IMR-90 (cell line): ENCODE measurements around the gene TSPO. TPM values are rescaled to one million over a fixed set of nuclear protein-coding genes. Genes with fewer than 3 reads are reported as not detected.
A peak's percentile ranks its signal among the peaks of the same experiment; 100 is the strongest.

Experiments
- ATAC-seq: fragments of 200-7000 bp; cut with Tn5 transposase; 2 replicates; pipeline ENCODE4 v1.9.1; 2020; ENCODE audit warnings: low read depth, mild to moderate bottlenecking, moderate library complexity
- BruUV-seq: library from RNA; stranded (reverse); fragments of 400-500 nt; replicated peaks from 2 replicates; lab custom pipeline; 2021; lab: Mats Ljungman, UMichigan
- CTCF ChIA-PET: fragments of 300-600 bp; formaldehyde crosslinking; extraction: SDS; loops from one replicate; lab custom pipeline; 2021; ENCODE audit warnings: antibody characterized with exemption; lab: Yijun Ruan, JAX
- POLR2A ChIA-PET: fragments of 300-600 bp; sonication (Branson Sonifier 250); formaldehyde crosslinking; loops from one replicate; lab custom pipeline; 2022; ENCODE audit warnings: antibody characterized with exemption; ENCODE audit not compliant: unreplicated experiment; lab: Charles Lee
- DNase-seq: peaks from one replicate; pipeline ENCODE4 v3.0.0; 2013
- H2AFZ ChIP-seq: replicated peaks from 2 replicates; pipeline ENCODE3; 2013; ENCODE audit warnings: low read length, mild to moderate bottlenecking; ENCODE audit not compliant: poor library complexity
- H2AK5ac ChIP-seq: 2 replicates; pipeline ENCODE4 v1.6.1; 2013; ENCODE audit warnings: low read depth, low read length, inconsistent platforms
- H2AK9ac ChIP-seq: replicated peaks from 2 replicates; pipeline ENCODE3; 2013; ENCODE audit warnings: mild to moderate bottlenecking, low read depth, low read length, moderate library complexity; ENCODE audit not compliant: poor library complexity
- H2BK120ac ChIP-seq: 2 replicates; pipeline ENCODE4 v1.6.1; 2013; ENCODE audit warnings: low read depth, low read length, inconsistent platforms
- H2BK15ac ChIP-seq: 3 replicates; pipeline ENCODE4 v1.6.1; 2013; ENCODE audit warnings: low read depth, low read length, inconsistent platforms
- H2BK20ac ChIP-seq: 2 replicates; pipeline ENCODE4 v1.6.1; 2013; ENCODE audit warnings: low read depth, mild to moderate bottlenecking, inconsistent platforms, low read length, moderate library complexity
- H2BK5ac ChIP-seq: 2 replicates; pipeline ENCODE4 v1.6.1; 2013; ENCODE audit warnings: mild to moderate bottlenecking, low read depth, low read length, inconsistent platforms; ENCODE audit not compliant: poor library complexity, severe bottlenecking
- H3K14ac ChIP-seq: replicated peaks from 2 replicates; pipeline ENCODE4 v1.6.1; 2013; ENCODE audit warnings: low read depth, low read length, inconsistent platforms
- H3K18ac ChIP-seq: 2 replicates; pipeline ENCODE4 v1.6.1; 2013; ENCODE audit warnings: low read depth, low read length, control low read depth
- H3K23ac ChIP-seq: 2 replicates; pipeline ENCODE4 v1.6.1; 2013; ENCODE audit warnings: low read depth, low read length, inconsistent platforms
- H3K27ac ChIP-seq: 2 replicates; pipeline ENCODE4 v1.5.1; 2013; ENCODE audit warnings: mild to moderate bottlenecking, control low read depth, low read length; ENCODE audit not compliant: insufficient read depth
- H3K27me3 ChIP-seq: 2 replicates; pipeline ENCODE4 v1.6.1; 2013; ENCODE audit warnings: low read length; ENCODE audit not compliant: control insufficient read depth, insufficient read depth
- H3K36me3 ChIP-seq: 2 replicates; pipeline ENCODE4 v1.6.1; 2013; ENCODE audit warnings: low read length, mixed read lengths; ENCODE audit not compliant: control insufficient read depth, insufficient read depth
- H3K4ac ChIP-seq: 2 replicates; pipeline ENCODE4 v1.6.1; 2013; ENCODE audit warnings: low read depth, low read length, inconsistent platforms
- H3K4me1 ChIP-seq: 2 replicates; pipeline ENCODE4 v1.6.1; 2013; ENCODE audit warnings: low read length, mixed read lengths; ENCODE audit not compliant: control insufficient read depth, insufficient read depth
- H3K4me2 ChIP-seq: 2 replicates; pipeline ENCODE4 v1.6.1; 2013; ENCODE audit warnings: low read depth, mild to moderate bottlenecking, control low read depth, low read length, moderate library complexity
- H3K4me3 ChIP-seq: 2 replicates; pipeline ENCODE4 v1.5.1; 2013; ENCODE audit warnings: low read depth, mild to moderate bottlenecking, control low read depth, low read length, moderate library complexity; ENCODE audit not compliant: insufficient read depth
- H3K56ac ChIP-seq: 2 replicates; pipeline ENCODE4 v1.6.1; 2013; ENCODE audit warnings: low read length, inconsistent platforms; ENCODE audit not compliant: insufficient read depth; ENCODE audit errors: extremely low read depth
- H3K79me1 ChIP-seq, 2 experiments: 2 replicates each; pipeline ENCODE4 v1.6.1; 2013; ENCODE audit warnings: low read length in 2 of 2, inconsistent platforms in 1 of 2, low read depth in 1 of 2
- H3K9ac ChIP-seq: 2 replicates; pipeline ENCODE4 v1.6.1; 2013; ENCODE audit warnings: low read depth, low read length, control low read depth
- H3K9me1 ChIP-seq: 2 replicates; pipeline ENCODE4 v1.6.1; 2013; ENCODE audit warnings: low read length, inconsistent platforms; ENCODE audit not compliant: insufficient read depth
- H3K9me3 ChIP-seq: 2 replicates; pipeline ENCODE4 v1.6.1; 2013; ENCODE audit warnings: low read length; ENCODE audit not compliant: control insufficient read depth, insufficient read depth
- H4K20me1 ChIP-seq: 2 replicates; pipeline ENCODE4 v1.6.1; 2013; ENCODE audit warnings: low read length, inconsistent platforms; ENCODE audit not compliant: insufficient read depth
- H4K5ac ChIP-seq: 2 replicates; pipeline ENCODE4 v1.6.1; 2013; ENCODE audit warnings: mild to moderate bottlenecking, low read depth, low read length, control low read depth
- H4K8ac ChIP-seq, 2 experiments: 2 replicates each; pipeline ENCODE4 v1.6.1; 2013; ENCODE audit warnings: low read depth in 2 of 2, low read length in 2 of 2, control low read depth in 1 of 2, inconsistent platforms in 1 of 2
- H4K91ac ChIP-seq: 2 replicates; pipeline ENCODE4 v1.6.1; 2013; ENCODE audit warnings: low read depth, low read length, inconsistent platforms; ENCODE audit not compliant: insufficient read depth
- CEBPB ChIP-seq: IDR thresholded peaks from 2 replicates; pipeline ENCODE4 v1.6.1; 2012; ENCODE audit warnings: low read depth, low read length, improper control_type of control experiment
- CHD1 ChIP-seq: IDR thresholded peaks from 2 replicates; pipeline ENCODE4 v1.6.1; 2012; ENCODE audit warnings: low read depth, low read length, improper control_type of control experiment
- ELK1 ChIP-seq: fragments of 150-350 bp; IDR thresholded peaks from 2 replicates; pipeline ENCODE4 v1.6.1; 2016; ENCODE audit warnings: low read depth, mild to moderate bottlenecking, low read length, moderate library complexity, borderline replicate concordance
- FOS ChIP-seq: fragments of 150-350 bp; IDR thresholded peaks from 2 replicates; pipeline ENCODE4 v1.6.1; 2016; ENCODE audit warnings: low read depth, low read length
- MAZ ChIP-seq: IDR thresholded peaks from 2 replicates; pipeline ENCODE4 v1.6.1; 2012; ENCODE audit warnings: low read depth, mild to moderate bottlenecking, low read length, improper control_type of control experiment, moderate library complexity, borderline replicate concordance
- MXI1 ChIP-seq: IDR thresholded peaks from 2 replicates; pipeline ENCODE4 v1.6.1; 2012; ENCODE audit warnings: low read depth, mild to moderate bottlenecking, low read length, moderate library complexity, borderline replicate concordance
- NFE2L2 ChIP-seq: fragments of 150-350 bp; IDR thresholded peaks from 2 replicates; pipeline ENCODE4 v1.6.1; 2016; ENCODE audit warnings: low read depth, mild to moderate bottlenecking, low read length
- POLR2A ChIP-seq: IDR thresholded peaks from 2 replicates; pipeline ENCODE4 v1.6.1; 2012; ENCODE audit warnings: mild to moderate bottlenecking, low read depth, low read length
- RAD21 ChIP-seq: IDR thresholded peaks from 2 replicates; pipeline ENCODE4 v1.6.1; 2012; ENCODE audit warnings: low read length, improper control_type of control experiment
- RCOR1 ChIP-seq: IDR thresholded peaks from 2 replicates; pipeline ENCODE4 v1.6.1; 2012; ENCODE audit warnings: mild to moderate bottlenecking, low read length, improper control_type of control experiment; ENCODE audit not compliant: insufficient replicate concordance
- SMC3 ChIP-seq: fragments of 150-350 bp; IDR thresholded peaks from 2 replicates; pipeline ENCODE4 v1.6.1; 2016; ENCODE audit warnings: low read depth, mild to moderate bottlenecking, antibody characterized with exemption, low read length, moderate library complexity
- WGBS, 2 experiments: methylation state at CpG; one replicate each; pipeline versions ENCODE4 v1.1.5 to v1.1.7; 2013; ENCODE audit warnings: missing lambda C conversion rate in 2 of 2; ENCODE audit not compliant: insufficient read length in 1 of 2; ENCODE audit errors: extremely low coverage in 2 of 2; 5-methylcytosine and 5-hydroxymethylcytosine counted together
- dilution Hi-C: fragments of 300-500 bp; cut with HindIII; formaldehyde crosslinking; loops from one replicate; pipeline ENCODE4 v1.14.3; 2018; ENCODE audit warnings: low sequenced_read_pairs; ENCODE audit not compliant: unreplicated experiment
- in situ Hi-C: fragments of 300-500 bp; cut with MboI; formaldehyde crosslinking; loops from 3 replicates; pipeline ENCODE4 v1.14.3; 2019; ENCODE audit warnings: low sequenced_read_pairs, inconsistent platforms, mixed read lengths
- intact Hi-C: fragments of 100-400 bp; cut with micrococcal nuclease; formaldehyde crosslinking; loops from 2 replicates; pipeline ENCODE4 v1.10.0; 2022
- polyA plus RNA-seq, 3 experiments: library from polyadenylated mRNA; depleted of rRNA; stranded (reverse); fragments of >200 nt; gene quantifications; 2 replicates each; pipeline ENCODE4 v1.2.3, GENCODE V29; 2012; ENCODE audit warnings: low replicate concordance in 1 of 3
- total RNA-seq: library from RNA; depleted of rRNA; stranded (reverse); fragments of >200 nt; gene quantifications from 2 replicates; pipeline ENCODE4 v1.2.3, GENCODE V29; 2012

TSPO gene
- total and polyA plus RNA-seq, 2 of the 4 experiments (the other 2 are of a cell fraction), result 115 to 297 TPM

- H4K5ac ChIP-seq, result no peak overlapping the region
- H3K23ac ChIP-seq, result no peak overlapping the region
- BruUV-seq, result no TSS peak
- no peak overlapping the region for H3K9ac ChIP-seq
- CTCF ChIA-PET, result no interaction called here
- no peaks in the 10 kb centered on the region for H4K20me1 ChIP-seq
- in situ Hi-C loops, result no loop called here
- 1% methylated on average over 40 of the region's 86 CpGs; no CpG with 5 or more reads in 1 of the 2 experiments for WGBS, 2 experiments
- H3K56ac ChIP-seq, result no peak overlapping the region
- H3K4me1 ChIP-seq, result no peaks in the 10 kb centered on the region; the same call in 1 of the 2 replicates
- no peaks in the 10 kb centered on the region for H3K79me1 ChIP-seq
- no peak overlapping the region for H4K91ac ChIP-seq
- DNase-seq (no peak), ATAC-seq (peak; percentile 28)
- no peak overlapping the region for H2BK15ac ChIP-seq
- H3K9me1 ChIP-seq, result no peaks in the 10 kb centered on the region
- H3K4ac ChIP-seq, result no peak overlapping the region
- H3K36me3 ChIP-seq, result no peaks in the 10 kb centered on the region
- peak overlapping the region; percentile 40 for H3K4me3 ChIP-seq
- H2AK5ac ChIP-seq, result no peak overlapping the region
- H3K27me3 ChIP-seq, result peaks cover 58% of the 10 kb centered on the region
- intact Hi-C loops, result no loop called here
- no peak overlapping the region for H2BK120ac ChIP-seq
- no peak overlapping the region for H3K27ac ChIP-seq
- no peak overlapping the region for H3K18ac ChIP-seq
- H2AK9ac ChIP-seq, result peak overlapping the region; percentile 72
- no peaks in the 10 kb centered on the region for H3K9me3 ChIP-seq
- no peak overlapping the region for H2BK20ac ChIP-seq
- H2BK5ac ChIP-seq, result no peak overlapping the region
- no peak overlapping the region for H3K14ac ChIP-seq
- peak overlapping the region; percentile 79 for H3K4me2 ChIP-seq
- dilution Hi-C loops, result no loop called here
- peak overlapping the region; percentile 90 for H2AFZ ChIP-seq
- TF ChIP-seq RCOR1 (no peak), MAZ (no peak), MXI1 (no peak), RAD21 (no peak), ELK1 (no peak), CEBPB (no peak), CHD1 (no peak), FOS (no peak), NFE2L2 (no peak), POLR2A (no peak), SMC3 (no peak)
- POLR2A ChIA-PET, result no interaction called here
- H4K8ac ChIP-seq, result no peak overlapping the region
These were observed 40.3 kb upstream of the TSPO start for GRCh38 chr22:43110927-43111623.
